Measurements from ENCODE around the gene NKX3-2.

The NKX3-2 gene

GRCh38 chr4:13548059-13548983 is 4.0 kb upstream of the NKX3-2 start:
- Histone ChIP-seq H3K4me3 (ENCODE audit: low read depth, low read length) (peak overlapping the region; percentile 37), H3K27ac (ENCODE audit: extremely low read depth, low read depth, low read length) (no peak overlapping the region; the same call in 1 of the 2 replicates), H3K36me3 (ENCODE audit: control insufficient read depth in 2 of 2, insufficient read depth in 1 of 2, low read length in 2 of 2) (no peaks in the 10 kb centered on the region), H3K9me3 (ENCODE audit: control insufficient read depth, insufficient read depth, low read depth, low read length) (no peaks in the 10 kb centered on the region), H3K4me1 (ENCODE audit: control insufficient read depth, insufficient read depth, low read length) (no peaks in the 10 kb centered on the region)
- ChIA-PET CTCF (interaction anchor here (0.7 to 1.8 kb wide), 6 partner anchors 93 to 832 kb away, joined by 3 to 10 read pairs (median 4); no protein-coding TSS in a partner anchor), POLR2A (no interaction called here)
- no peak for TF ChIP-seq INSM2 (tag by site-specific recombination; IDR thresholded peaks at IDR 0.05)
- no peak for TF ChIP-seq ZNF274 (IDR thresholded peaks at IDR 0.05; ENCODE audit: low read length)
- TF ChIP-seq ZNF274 (tag by site-specific recombination; IDR thresholded peaks at IDR 0.05; ENCODE audit: borderline replicate concordance): no peak

GRCh38 chr4:13547485-13548041 is 3.3 kb upstream of the NKX3-2 start:
- H3K4me3 ChIP-seq (ENCODE audit: low read depth, low read length): peak overlapping the region; percentile 37
- POLR2A ChIA-PET: no interaction called here
- CTCF ChIA-PET: interaction anchor here (0.6 to 1.8 kb wide), 2 partner anchors 395 to 695 kb away, joined by 3 to 10 read pairs; no protein-coding TSS in a partner anchor
- H3K27ac ChIP-seq (ENCODE audit: extremely low read depth, low read depth, low read length): no peak overlapping the region; the same call in 1 of the 2 replicates
- no peaks in the 10 kb centered on the region for H3K9me3 ChIP-seq (ENCODE audit: control insufficient read depth, insufficient read depth, low read depth, low read length)
- no peaks in the 10 kb centered on the region for H3K4me1 ChIP-seq (ENCODE audit: control insufficient read depth, insufficient read depth, low read length)
- H3K36me3 ChIP-seq (ENCODE audit: control insufficient read depth in 2 of 2, insufficient read depth in 1 of 2, low read length in 2 of 2): no peaks in the 10 kb centered on the region
- TF ChIP-seq ZNF843 (tag by site-specific recombination; IDR thresholded peaks at IDR 0.05) (no peak), ZBTB48 (tag by site-specific recombination; IDR thresholded peaks at IDR 0.05) (no peak), SP2 (tag by site-specific recombination; IDR thresholded peaks at IDR 0.05) (peak; percentile 64), ZNF211 (tag by site-specific recombination; IDR thresholded peaks at IDR 0.05; ENCODE audit: low read depth) (no peak), TCF7L2 (IDR thresholded peaks at IDR 0.05; ENCODE audit: borderline replicate concordance, low read depth, low read length) (no peak), ZNF76 (tag by site-specific recombination; IDR thresholded peaks at IDR 0.05; ENCODE audit: borderline replicate concordance, low read depth) (no peak), ZNF341 (tag by site-specific recombination; IDR thresholded peaks at IDR 0.05; ENCODE audit: low read depth) (no peak; the same call in 1 of the 2 replicates), PATZ1 (tag by site-specific recombination; IDR thresholded peaks at IDR 0.05) (peak; percentile 45; the same call in 1 of the 2 replicates), OSR2 (tag by site-specific recombination; IDR thresholded peaks at IDR 0.05) (no peak), ZNF138 (tag by site-specific recombination; IDR thresholded peaks at IDR 0.05; ENCODE audit: borderline replicate concordance) (no peak), GFI1B (tag by site-specific recombination; IDR thresholded peaks at IDR 0.05) (no peak), REST (tag by site-specific recombination; IDR thresholded peaks at IDR 0.05) (no peak), GLIS1 (tag by site-specific recombination; IDR thresholded peaks at IDR 0.05) (peak; percentile 37; the same call in 1 of the 2 replicates), ZNF239 (tag by site-specific recombination; IDR thresholded peaks at IDR 0.05) (no peak), ZNF704 (tag by site-specific recombination; IDR thresholded peaks at IDR 0.05) (no peak), KLF7 (tag by site-specific recombination; IDR thresholded peaks at IDR 0.05; ENCODE audit: borderline replicate concordance) (0 out of 2 replicates have a peak, but pooled peaks have one; percentile 14), ZNF26 (tag by site-specific recombination; IDR thresholded peaks at IDR 0.05) (no peak), ZBTB8A (tag by site-specific recombination; IDR thresholded peaks at IDR 0.05) (peak; percentile 82), ZNF623 (tag by site-specific recombination; IDR thresholded peaks at IDR 0.05) (no peak), ZNF521 (tag by site-specific recombination; IDR thresholded peaks at IDR 0.05) (no peak)
